ENCODE data around the gene GFER. TPM values are rescaled to one million over a fixed set of nuclear protein-coding genes. Genes with fewer than 3 reads are reported as not detected.

Gene GFER
- total RNA-seq, 1 experiment from 2014 or later: 57.3 TPM

GRCh38 chr16:1941162-1942046 lies 42.6 kb upstream of the GFER start:
- Mint-ChIP-seq H3K9me3 (ENCODE audit: unreplicated experiment) (no peaks in the 10 kb centered on the region), H3K27me3 (ENCODE audit: insufficient read depth, unreplicated experiment) (no peaks in the 10 kb centered on the region), H3K4me1 (ENCODE audit: low read depth, unreplicated experiment) (no peaks in the 10 kb centered on the region), H3K4me3 (ENCODE audit: unreplicated experiment) (peak overlapping the region; percentile 87), H3K27ac (ENCODE audit: unreplicated experiment) (peak overlapping the region; percentile 61), H3K36me3 (ENCODE audit: insufficient read depth, unreplicated experiment) (peaks cover 34% of the 10 kb centered on the region)
- peak in 1 of 2 experiments; percentile 61 for TF ChIP-seq CTCF (IDR thresholded peaks at IDR 0.05; ENCODE audit: insufficient read depth in 1 of 2, low read depth in 1 of 2, low read length in 1 of 2, severe bottlenecking in 1 of 2, unreplicated experiment in 1 of 2)
- BruUV-seq (replicated peaks): TSS peak; percentile 34
- peak overlapping the region; percentile 24 for H3K4me3 ChIP-seq (ENCODE audit: low read depth, low read length)
- H3K36me3 ChIP-seq (ENCODE audit: control insufficient read depth, insufficient read depth, low read length): no peaks in the 10 kb centered on the region; the same call in none of the 2 replicates
- ChIA-PET POLR2A (interaction anchor here (1.0 to 1.6 kb wide), 3 partner anchors 19 to 111 kb away, joined by 3 to 29 read pairs (median 6); partner anchors contain the start of gene RPS2), CTCF (interaction anchor here (0.6 to 2.0 kb wide), 6 partner anchors 9 to 374 kb away, joined by 3 to 9 read pairs (median 4); partner anchors contain the start of gene GFER)
- DNase-seq: peak in 1 of 2 experiments; percentile 61
- peaks cover 28% of the 10 kb centered on the region for H3K4me1 ChIP-seq
- intact Hi-C loops (cut with micrococcal nuclease; ENCODE audit: unreplicated experiment): no loop called here
- no peaks in the 10 kb centered on the region for H3K9me3 ChIP-seq
- no peaks in the 10 kb centered on the region for H3K27me3 ChIP-seq (replicated peaks; ENCODE audit: control insufficient read depth, insufficient read depth, low read length)

- Histone ChIP-seq H3K36me3 (ENCODE audit: control insufficient read depth, insufficient read depth, low read length) (no peaks in the 10 kb centered on the region; the same call in none of the 2 replicates), H3K4me1 (peaks cover 28% of the 10 kb centered on the region), H3K4me3 (ENCODE audit: low read depth, low read length) (peak overlapping the region; percentile 60), H3K27me3 (replicated peaks; ENCODE audit: control insufficient read depth, insufficient read depth, low read length) (no peaks in the 10 kb centered on the region), H3K9me3 (no peaks in the 10 kb centered on the region)
- ChIA-PET CTCF (interaction anchor here (2.0 kb wide), 1 partner anchor 13 kb away, joined by 9 read pairs; no protein-coding TSS in a partner anchor), POLR2A (interaction anchor here (1.0 to 1.4 kb wide), 2 partner anchors 18 to 23 kb away, joined by 3 to 12 read pairs; partner anchors contain the start of gene RPS2)
- Mint-ChIP-seq H3K4me3 (ENCODE audit: unreplicated experiment) (peak overlapping the region; percentile 87), H3K9me3 (ENCODE audit: unreplicated experiment) (no peaks in the 10 kb centered on the region), H3K27ac (ENCODE audit: unreplicated experiment) (no peak overlapping the region), H3K27me3 (ENCODE audit: insufficient read depth, unreplicated experiment) (no peaks in the 10 kb centered on the region), H3K4me1 (ENCODE audit: low read depth, unreplicated experiment) (no peaks in the 10 kb centered on the region), H3K36me3 (ENCODE audit: insufficient read depth, unreplicated experiment) (peaks cover 34% of the 10 kb centered on the region)
- TF ChIP-seq CTCF (IDR thresholded peaks at IDR 0.05; ENCODE audit: insufficient read depth in 1 of 2, low read depth in 1 of 2, low read length in 1 of 2, severe bottlenecking in 1 of 2, unreplicated experiment in 1 of 2): no peak
- intact Hi-C loops (cut with micrococcal nuclease; ENCODE audit: unreplicated experiment): no loop called here
- DNase-seq: no peak
- BruUV-seq (replicated peaks): TSS peak; percentile 35
These were observed 41.8 kb upstream of the GFER start for GRCh38 chr16:1942047-1942809.

Measured in Caco-2 (cell line).